ENCODE results near the gene MYBBP1A. TPM values are rescaled to one million over a fixed set of nuclear protein-coding genes. Genes with fewer than 3 reads are reported as not detected.

MYBBP1A gene
- total and polyA plus RNA-seq, 2 donors (not counting 1 experiment from before 2014, with no cell fraction given) = 72.4 to 74.4 TPM

- ChIA-PET CTCF (no interaction called here), POLR2A (no interaction called here)
- DNase-seq = no peak
- TF ChIP-seq EZH2 (IDR thresholded peaks at IDR 0.05; ENCODE audit: borderline replicate concordance, insufficient read depth, low read depth, low read length, poor library complexity, severe bottlenecking) = no peak
- no peak for TF ChIP-seq CTCF (IDR thresholded peaks at IDR 0.05)
- ATAC-seq (ENCODE audit: low read depth) = no peak
- intact Hi-C loops (cut with micrococcal nuclease) = no loop called here
- H3K4me1 ChIP-seq (ENCODE audit: control insufficient read depth in 2 of 2, insufficient read depth in 2 of 2, low read length in 2 of 2) = peaks cover 0 to 7% of the 10 kb centered on the region in 2 donors
- H3K36me3 ChIP-seq (replicated peaks in 1 of 2; ENCODE audit: control extremely low read depth in 1 of 2, control insufficient read depth in 1 of 2, extremely low read depth in 1 of 2, insufficient read depth in 2 of 2, low read length in 1 of 2) = no peaks in the 10 kb centered on the region
- no peak overlapping the region for H3K4me3 Mint-ChIP-seq
- no peaks in the 10 kb centered on the region for H3K9me3 Mint-ChIP-seq (ENCODE audit: insufficient read depth)
- no peak overlapping the region for H3K4me2 ChIP-seq (replicated peaks; ENCODE audit: low read depth, low read length, poor library complexity, severe bottlenecking)
- H4K20me1 ChIP-seq (ENCODE audit: control insufficient read depth, insufficient read depth, low read length, poor library complexity, severe bottlenecking) = no peaks in the 10 kb centered on the region
- no peaks in the 10 kb centered on the region for H3K79me2 ChIP-seq (ENCODE audit: control insufficient read depth, insufficient read depth, low read length)
- H3K27ac Mint-ChIP-seq = no peak overlapping the region
- H3K9ac ChIP-seq (ENCODE audit: low read length) = no peak overlapping the region
- no peak overlapping the region for H3K4me3 ChIP-seq (ENCODE audit: control extremely low read depth in 1 of 5, extremely low read depth in 1 of 5, insufficient read depth in 1 of 5, low read depth in 2 of 5, low read length in 4 of 5)
- H2AFZ ChIP-seq (ENCODE audit: insufficient read depth, low read depth, low read length, poor library complexity, severe bottlenecking) = no peak overlapping the region
- peaks cover 0 to 64% (median 20%) of the 10 kb centered on the region in 4 experiments for H3K27me3 ChIP-seq (replicated peaks in 1 of 4; ENCODE audit: control extremely low read depth in 1 of 4, control insufficient read depth in 3 of 4, insufficient read depth in 4 of 4, low read length in 3 of 4)
- 93% methylated on average over 8 of the region's 8 CpGs for WGBS (ENCODE audit: insufficient coverage)
- H3K27me3 Mint-ChIP-seq = peaks cover 55% of the 10 kb centered on the region
- peaks cover 0 to 3% (median 0%) of the 10 kb centered on the region in 3 donors for H3K9me3 ChIP-seq (ENCODE audit: control extremely low read depth in 1 of 3, control insufficient read depth in 2 of 3, insufficient read depth in 1 of 3, low read length in 2 of 3)
- H3K27ac ChIP-seq (ENCODE audit: low read length in 2 of 2) = no peak overlapping the region
- H3K4me1 Mint-ChIP-seq = peaks cover 1% of the 10 kb centered on the region
Observed at GRCh38 chr17:4506892-4507291, 48.3 kb downstream of the MYBBP1A start.

- H3K9ac ChIP-seq (ENCODE audit: low read length) = no peak overlapping the region
- Mint-ChIP-seq H3K27ac (no peak overlapping the region), H3K4me3 (no peak overlapping the region), H3K27me3 (peaks cover 61% of the 10 kb centered on the region), H3K4me1 (peaks cover 1% of the 10 kb centered on the region), H3K9me3 (ENCODE audit: insufficient read depth) (no peaks in the 10 kb centered on the region)
- H3K4me3 ChIP-seq (ENCODE audit: control extremely low read depth in 1 of 5, extremely low read depth in 1 of 5, insufficient read depth in 1 of 5, low read depth in 2 of 5, low read length in 4 of 5) = no peak overlapping the region
- DNase-seq (no peak), ATAC-seq (ENCODE audit: low read depth) (no peak)
- H3K4me1 ChIP-seq (ENCODE audit: control insufficient read depth in 2 of 2, insufficient read depth in 2 of 2, low read length in 2 of 2) = peaks cover 4 to 7% of the 10 kb centered on the region in 2 donors
- CTCF ChIA-PET = no interaction called here
- H3K9me3 ChIP-seq (ENCODE audit: control extremely low read depth in 1 of 3, control insufficient read depth in 2 of 3, insufficient read depth in 1 of 3, low read length in 2 of 3) = peaks cover 0 to 3% (median 0%) of the 10 kb centered on the region in 3 donors
- no peak overlapping the region for H3K27ac ChIP-seq (ENCODE audit: low read length in 2 of 2)
- TF ChIP-seq EZH2 (IDR thresholded peaks at IDR 0.05; ENCODE audit: borderline replicate concordance, insufficient read depth, low read depth, low read length, poor library complexity, severe bottlenecking) = no peak
- TF ChIP-seq CTCF (IDR thresholded peaks at IDR 0.05) = no peak
- WGBS (ENCODE audit: insufficient coverage) = 64% methylated on average over 8 of the region's 13 CpGs
- H3K4me2 ChIP-seq (replicated peaks; ENCODE audit: low read depth, low read length, poor library complexity, severe bottlenecking) = no peak overlapping the region
- H3K36me3 ChIP-seq (replicated peaks in 1 of 2; ENCODE audit: control extremely low read depth in 1 of 2, control insufficient read depth in 1 of 2, extremely low read depth in 1 of 2, insufficient read depth in 2 of 2, low read length in 1 of 2) = no peaks in the 10 kb centered on the region
- POLR2A ChIA-PET = no interaction called here
- H2AFZ ChIP-seq (ENCODE audit: insufficient read depth, low read depth, low read length, poor library complexity, severe bottlenecking) = no peak overlapping the region
- H4K20me1 ChIP-seq (ENCODE audit: control insufficient read depth, insufficient read depth, low read length, poor library complexity, severe bottlenecking) = no peaks in the 10 kb centered on the region
- intact Hi-C loops (cut with micrococcal nuclease) = no loop called here
- no peaks in the 10 kb centered on the region for H3K79me2 ChIP-seq (ENCODE audit: control insufficient read depth, insufficient read depth, low read length)
- H3K27me3 ChIP-seq (replicated peaks in 1 of 4; ENCODE audit: control extremely low read depth in 1 of 4, control insufficient read depth in 3 of 4, insufficient read depth in 4 of 4, low read length in 3 of 4) = peaks cover 0 to 69% (median 25%) of the 10 kb centered on the region in 4 experiments
Observed at GRCh38 chr17:4506175-4506813, 48.9 kb downstream of the MYBBP1A start.

All from B cell (primary cell).